Measurements from ENCODE around the gene PDE4A.
"Not testable (repeated sequence)": the region's sequence is repeated elsewhere in the genome, so short reads cannot be mapped to it uniquely, and the experiment has no call there.

The PDE4A gene

DNA sequence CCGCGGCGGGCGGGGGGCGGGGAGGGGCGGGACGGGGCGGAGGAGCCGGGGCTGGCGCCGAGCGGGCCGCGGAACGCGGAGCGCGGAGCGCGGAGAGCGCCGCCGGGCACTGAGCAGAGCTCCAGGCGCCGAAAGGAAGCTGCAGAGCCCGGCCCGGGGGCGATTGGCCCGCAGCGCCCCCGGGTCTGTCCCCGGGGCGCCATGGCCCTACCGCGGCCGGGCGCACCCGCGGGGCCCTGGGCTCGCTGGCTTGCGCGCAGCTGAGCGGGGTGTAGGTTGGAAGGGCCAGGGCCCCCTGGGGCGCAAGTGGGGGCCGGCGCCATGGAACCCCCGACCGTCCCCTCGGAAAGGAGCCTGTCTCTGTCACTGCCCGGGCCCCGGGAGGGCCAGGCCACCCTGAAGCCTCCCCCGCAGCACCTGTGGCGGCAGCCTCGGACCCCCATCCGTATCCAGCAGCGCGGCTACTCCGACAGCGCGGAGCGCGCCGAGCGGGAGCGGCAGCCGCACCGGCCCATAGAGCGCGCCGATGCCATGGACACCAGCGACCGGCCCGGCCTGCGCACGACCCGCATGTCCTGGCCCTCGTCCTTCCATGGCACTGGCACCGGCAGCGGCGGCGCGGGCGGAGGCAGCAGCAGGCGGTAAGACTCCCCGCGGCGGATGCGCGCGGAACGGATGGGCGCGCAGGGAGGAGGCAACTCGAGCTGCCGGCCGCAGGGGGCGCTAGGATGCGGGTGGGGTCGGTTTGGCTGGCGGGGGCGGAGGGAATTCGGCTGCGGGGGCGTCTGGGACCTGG lies at the start of gene PDE4A:
PDE4A (plus strand) TSS at position 95 of the 796 bp plus-strand sequence; CDS start at position 322, 227 bp downstream.
- DNase-seq, result no peak

DNA sequence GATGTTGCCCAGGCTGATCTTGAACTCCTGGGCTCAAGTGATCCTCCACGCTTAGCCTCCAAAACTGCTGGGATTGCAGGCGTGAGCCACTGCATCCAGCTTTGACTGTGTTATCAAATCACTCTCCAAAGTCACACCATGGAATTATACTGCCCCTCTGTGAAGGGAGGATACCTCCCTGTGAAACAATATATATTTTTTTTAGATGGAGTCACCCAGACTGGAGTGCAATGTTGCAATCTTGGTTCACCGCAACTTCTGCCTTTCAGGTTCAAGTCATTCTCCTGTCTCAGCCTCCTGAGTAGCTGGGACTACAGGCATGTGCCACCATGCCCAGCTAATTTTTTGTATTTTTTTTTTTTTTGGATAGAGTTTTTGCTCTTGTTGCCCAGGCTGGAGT lies 47.6 kb upstream of the PDE4A start:
- DNase-seq, result no peak

GRCh38 chr19:10374931-10375330 lies 45.4 kb upstream of the PDE4A start:
- no peak for DNase-seq

- DNase-seq, result not testable (repeated sequence)
Measured at GRCh38 chr19:10377140-10377640, 43.1 kb upstream of the PDE4A start.

DNA sequence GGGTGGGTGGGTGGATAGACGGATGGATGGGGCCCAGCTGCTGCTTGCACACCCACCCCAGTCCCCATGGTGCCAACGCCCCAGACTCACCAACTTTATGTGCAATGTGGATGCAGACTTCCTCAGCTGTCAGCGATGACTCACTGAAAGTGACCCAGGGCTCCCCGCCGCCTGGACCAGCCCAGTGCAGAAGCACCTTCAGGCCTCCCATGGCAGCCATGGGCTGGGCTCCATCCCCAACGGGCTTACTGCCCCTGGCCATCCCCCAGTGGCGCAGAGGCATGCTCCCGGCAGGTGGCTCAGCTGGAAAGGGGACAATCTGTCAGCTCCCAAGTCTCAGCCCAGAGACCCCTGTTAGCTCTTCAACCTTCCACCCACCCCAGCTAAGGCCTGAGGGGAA lies 42.2 kb upstream of the PDE4A start:
- no peak for DNase-seq

- no peak for DNase-seq
Measured at GRCh38 chr19:10379880-10380312, 40.4 kb upstream of the PDE4A start.

DNA sequence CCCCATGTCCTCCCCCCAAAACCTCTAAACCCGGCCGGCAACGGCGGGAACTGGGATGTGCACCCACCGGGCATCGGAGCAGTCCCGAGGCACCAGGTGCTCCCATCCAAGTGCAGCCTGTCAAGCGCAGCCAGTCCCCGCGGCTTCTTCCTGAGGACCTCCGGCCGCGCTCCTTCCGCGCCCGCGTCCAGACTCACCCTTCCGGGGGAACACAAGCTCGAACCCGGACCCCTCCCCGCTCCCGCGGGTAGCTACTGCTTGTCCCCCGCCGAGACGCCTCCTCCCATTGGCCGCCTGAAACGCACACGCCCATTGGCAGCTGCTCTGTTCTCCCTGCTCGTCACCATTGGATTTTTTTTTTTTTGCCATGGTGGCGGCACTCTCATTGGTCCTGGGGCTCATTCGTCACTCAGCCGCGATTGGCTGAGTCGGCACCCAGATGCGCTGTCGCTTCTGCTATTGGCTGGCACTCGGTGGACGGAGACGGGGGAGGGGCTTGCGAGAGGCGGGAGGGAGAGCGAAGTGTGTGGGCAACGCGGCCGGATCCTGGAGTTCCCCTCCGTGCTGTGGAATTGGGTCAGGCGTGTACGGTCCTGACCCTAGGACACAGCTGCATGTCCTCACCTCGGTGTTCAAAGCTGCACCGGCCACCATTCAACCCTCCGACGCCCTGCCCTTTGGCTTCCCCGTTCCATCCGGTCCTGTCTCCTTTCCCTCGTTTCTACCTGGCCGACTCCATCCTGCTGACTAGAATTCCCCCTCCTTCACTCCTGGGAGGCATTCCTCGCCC lies 39.8 kb upstream of the PDE4A start, which contains the start of gene TYK2:
TYK2 (minus strand) TSS at position 260 of the 790 bp plus-strand sequence. CDS start 2,166 bp downstream, outside the sequence.
- peak; percentile 97 for DNase-seq

DNA sequence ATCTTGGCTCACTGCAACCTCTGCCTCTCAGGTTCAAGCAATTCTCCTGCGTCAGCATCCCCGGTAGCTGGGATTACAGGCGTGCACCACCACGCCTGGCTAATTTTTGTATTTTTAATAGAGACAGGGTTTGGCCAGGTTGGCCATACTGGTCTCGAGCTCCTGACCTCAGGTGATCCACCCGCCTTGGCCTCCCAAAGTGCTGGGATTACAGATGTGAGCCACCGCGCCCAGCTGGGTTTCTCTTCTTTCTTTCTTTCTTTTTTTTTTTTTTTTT lies 37.2 kb upstream of the PDE4A start:
- DNase-seq, result not testable (repeated sequence)

DNA sequence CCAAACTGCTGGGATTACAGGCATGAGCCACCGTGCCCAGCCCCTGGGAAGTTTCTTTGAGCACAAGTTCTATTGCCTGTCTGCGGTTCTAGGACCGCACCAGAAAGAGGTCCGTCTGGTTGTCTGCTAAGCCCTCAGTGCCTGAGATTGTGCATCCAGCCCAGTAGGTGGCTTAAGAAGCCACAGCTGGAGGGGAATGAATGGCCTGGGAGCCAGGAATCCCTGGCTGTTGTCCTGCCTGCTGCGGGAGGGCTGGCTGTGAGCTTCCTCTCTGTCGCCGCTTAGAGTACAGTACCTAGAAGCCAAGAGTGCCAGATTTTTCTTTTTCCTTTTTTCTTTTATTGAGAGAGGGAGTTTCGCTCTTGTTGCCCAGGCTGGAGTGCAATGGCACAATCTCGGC lies 35.8 kb upstream of the PDE4A start:
- DNase-seq, result no peak

GRCh38 chr19:10388957-10389356 lies 31.4 kb upstream of the PDE4A start:
- peak; percentile 77 for DNase-seq

- no peak for DNase-seq
Measured at GRCh38 chr19:10389863-10390262, 30.5 kb upstream of the PDE4A start.

DNA sequence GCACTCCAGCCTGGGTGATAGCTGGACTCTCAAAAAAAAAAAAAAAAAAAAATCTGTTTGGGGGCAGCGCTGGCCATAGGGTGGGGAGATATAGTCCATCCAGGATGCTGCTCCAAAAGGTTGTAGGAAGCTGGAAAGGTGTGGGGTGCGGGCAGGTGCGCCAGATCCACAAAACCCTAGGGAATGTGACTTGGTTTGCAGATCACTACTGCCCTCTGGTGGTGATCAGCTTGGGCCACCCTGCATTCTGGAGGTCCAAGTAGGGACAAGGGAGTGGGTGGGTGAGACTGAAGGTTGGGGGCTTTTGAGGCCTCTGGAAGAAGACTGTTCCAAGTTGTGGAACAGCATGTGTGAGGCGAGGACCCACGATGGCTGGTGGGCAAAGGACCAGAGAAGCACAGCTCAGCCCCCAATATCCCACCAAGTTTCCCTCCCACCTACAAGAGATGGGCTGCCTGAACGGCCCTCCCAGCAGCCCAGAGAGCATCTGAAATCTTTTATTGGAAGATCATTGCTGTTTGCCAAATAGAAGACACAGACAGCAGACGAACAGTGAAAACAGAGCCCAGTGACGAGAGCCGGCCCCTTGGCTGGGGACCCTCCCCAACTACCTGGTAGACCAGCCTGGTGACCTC lies 29.6 kb upstream of the PDE4A start:
- DNase-seq, result peak; percentile 60

GRCh38 chr19:10392120-10392519 lies 28.2 kb upstream of the PDE4A start:
- no peak for DNase-seq

DNA sequence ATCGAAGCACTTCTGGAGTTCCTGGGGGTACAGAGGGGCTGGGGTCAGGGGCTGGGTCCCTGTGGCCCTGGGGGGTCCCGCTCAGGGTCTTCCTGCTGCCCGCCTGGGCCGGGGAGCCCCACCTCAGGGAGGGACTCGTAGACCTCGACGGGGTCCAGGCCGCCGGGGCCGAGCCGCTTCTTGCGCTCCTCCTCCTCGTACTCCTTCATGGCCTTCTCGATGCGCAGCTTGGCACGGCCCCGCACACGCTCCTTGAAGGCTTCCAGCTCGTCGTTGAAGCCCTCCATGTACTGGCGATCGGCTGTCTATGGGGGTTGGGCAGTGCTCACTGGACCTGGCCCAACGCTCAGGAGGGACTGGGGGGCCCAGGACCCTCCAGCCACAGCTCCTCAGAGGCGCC lies 27.2 kb upstream of the PDE4A start:
- no peak for DNase-seq

- no peak for DNase-seq
Measured at GRCh38 chr19:10395003-10395402, 25.3 kb upstream of the PDE4A start.

GRCh38 chr19:10395436-10395835 lies 24.9 kb upstream of the PDE4A start:
- DNase-seq, result no peak

- no peak for DNase-seq
Measured at GRCh38 chr19:10395917-10396316, 24.4 kb upstream of the PDE4A start.

DNA sequence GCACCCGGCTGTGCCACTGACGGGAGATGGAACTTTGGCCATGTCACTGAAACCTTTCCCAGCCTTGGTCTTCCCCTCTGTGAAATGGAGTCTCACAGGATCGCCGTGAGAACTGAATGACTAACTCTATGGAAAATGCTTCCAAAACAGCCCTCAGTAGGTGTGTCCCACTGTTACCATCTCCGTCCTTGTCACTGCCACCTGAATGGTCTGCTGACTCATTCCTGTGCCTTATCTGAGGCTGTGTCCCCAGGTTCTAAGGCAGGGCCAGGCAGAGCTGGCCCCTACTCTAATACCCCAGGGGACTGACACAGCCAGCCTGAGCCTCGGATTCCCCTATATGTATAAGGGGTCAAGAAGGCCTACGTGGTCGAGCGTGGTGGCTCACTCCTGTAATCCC lies 21.5 kb upstream of the PDE4A start:
- no peak for DNase-seq

DNA sequence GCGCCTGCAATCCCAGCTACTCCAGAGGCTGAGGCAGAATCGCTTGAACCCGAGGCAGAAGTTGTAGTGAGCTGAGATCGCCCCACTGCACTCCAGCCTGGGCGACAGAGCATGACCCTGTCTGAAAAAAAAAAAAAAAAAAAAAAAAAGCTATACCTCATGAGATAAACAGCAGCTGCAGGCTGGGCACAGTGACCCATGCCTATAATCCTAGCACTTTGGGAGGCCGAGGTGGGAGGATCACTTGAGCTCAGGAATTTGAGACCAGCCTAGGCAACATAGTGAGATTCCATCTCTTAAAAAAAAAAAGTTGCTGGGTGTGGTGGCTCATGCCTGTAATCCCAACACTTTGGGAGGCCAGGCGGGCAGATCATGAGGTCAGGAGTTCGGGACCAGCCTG lies 21.0 kb upstream of the PDE4A start:
- not testable (repeated sequence) for DNase-seq

DNA sequence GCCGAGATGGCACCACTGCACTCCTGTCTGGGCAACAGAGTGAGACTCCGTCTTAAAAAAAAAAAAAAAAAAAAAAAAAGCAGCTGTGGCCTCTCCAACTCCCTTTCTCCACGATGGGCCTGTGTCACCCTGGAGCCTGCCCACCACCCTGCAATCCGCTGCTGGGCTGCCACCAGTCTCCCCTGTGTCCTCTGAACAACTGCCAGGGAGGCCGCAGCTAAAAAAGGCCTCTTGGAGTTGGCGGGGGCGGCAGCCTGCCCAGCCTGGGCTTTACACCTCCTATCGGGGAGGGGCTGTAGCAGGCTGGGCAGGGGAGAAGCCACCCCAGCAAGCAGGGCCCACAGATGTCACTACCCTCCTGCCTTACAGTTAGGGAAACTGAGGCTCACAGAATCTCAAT lies 20.5 kb upstream of the PDE4A start:
- DNase-seq, result no peak

- no peak for DNase-seq
Measured at GRCh38 chr19:10402441-10403038, 17.8 kb upstream of the PDE4A start.

DNA sequence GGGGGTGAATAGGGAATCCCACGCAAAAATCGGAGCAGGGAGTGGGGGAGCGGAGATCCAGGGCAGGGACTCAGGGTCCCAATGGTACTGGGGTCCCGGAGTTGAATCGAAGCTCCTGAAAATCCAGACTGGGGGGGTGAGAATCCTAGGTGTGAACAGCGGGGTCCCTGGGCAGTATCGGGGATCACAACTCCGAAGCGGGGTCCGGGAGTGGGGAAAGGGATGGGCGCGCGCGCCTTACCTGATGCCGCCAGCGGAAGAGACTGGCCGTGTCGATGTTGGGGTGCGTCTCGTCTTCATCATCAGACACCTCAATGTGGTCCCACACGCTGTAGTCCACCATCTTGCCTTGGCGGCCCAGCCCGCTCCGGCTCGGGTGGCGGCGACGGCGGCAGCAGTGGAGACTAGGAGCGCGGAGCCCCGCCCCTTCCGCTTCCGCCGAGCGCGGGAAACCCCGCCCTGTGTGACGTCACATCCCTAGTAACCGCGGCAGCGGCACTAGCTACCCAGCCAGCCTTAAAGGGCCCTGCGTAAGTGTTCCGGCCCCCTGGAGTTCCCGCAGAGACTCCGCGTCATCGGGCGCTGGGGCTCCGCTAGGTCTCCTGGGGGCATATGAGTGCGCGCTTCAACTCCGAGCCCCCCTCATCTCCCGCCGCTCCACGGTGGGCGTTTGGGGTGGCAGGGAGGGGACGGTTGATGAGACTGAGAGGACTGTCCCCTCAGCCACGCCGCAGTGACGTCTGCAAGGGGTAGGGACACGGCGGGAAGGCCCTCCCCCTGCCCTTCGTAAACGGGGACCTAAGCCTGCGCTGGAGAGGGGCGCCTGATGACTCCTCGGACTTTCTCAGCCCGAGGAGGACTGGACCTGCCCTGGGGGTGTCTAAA lies 17.0 kb upstream of the PDE4A start, which contains the start of gene CDC37:
CDC37 (minus strand) TSS at position 406 of the 885 bp plus-strand sequence; CDS start at position 343, 63 bp downstream.
- peak; percentile 96 for DNase-seq
